HL-60/S4 treated with retinoic acid at 250 ng/mL for 4 days and 3 days (cell line): ENCODE data around the gene PTPRN2.
"Not testable (repeated sequence)": the region's sequence is repeated elsewhere in the genome, so short reads cannot be mapped to it uniquely, and the experiment has no call there.

Source experiments
- in situ Hi-C: fragments of 300-500 bp; cut with MboI; formaldehyde crosslinking; loops from 2 replicates; pipeline ENCODE4 v1.7.0; 2022; ENCODE audit warnings: low sequenced_read_pairs

Gene PTPRN2

GRCh38 chr7:157499835-157500153, 1087.8 kb downstream of the PTPRN2 start:
- in situ Hi-C loops = no loop called here

- in situ Hi-C loops = no loop called here
These were observed 1088.3 kb downstream of the PTPRN2 start for GRCh38 chr7:157499121-157499834.

GRCh38 chr7:157498657-157499056, 1089.0 kb downstream of the PTPRN2 start:
- in situ Hi-C loops = no loop called here

GRCh38 chr7:157497744-157498651, 1089.6 kb downstream of the PTPRN2 start:
- in situ Hi-C loops = no loop called here

GRCh38 chr7:157497367-157497743, 1090.3 kb downstream of the PTPRN2 start:
- in situ Hi-C loops = no loop called here

GRCh38 chr7:157496416-157497275, 1091.0 kb downstream of the PTPRN2 start:
- in situ Hi-C loops = no loop called here

GRCh38 chr7:157495594-157495993, 1092.0 kb downstream of the PTPRN2 start:
- in situ Hi-C loops = no loop called here

GRCh38 chr7:157495177-157495553, 1092.5 kb downstream of the PTPRN2 start:
- in situ Hi-C loops = no loop called here

- in situ Hi-C loops = no loop called here
These were observed 1093.0 kb downstream of the PTPRN2 start for GRCh38 chr7:157494506-157495176.

- in situ Hi-C loops = no loop called here
These were observed 1093.8 kb downstream of the PTPRN2 start for GRCh38 chr7:157493776-157494175.

- in situ Hi-C loops = no loop called here
These were observed 1094.6 kb downstream of the PTPRN2 start for GRCh38 chr7:157493017-157493416.

- in situ Hi-C loops = no loop called here
These were observed 1097.1 kb downstream of the PTPRN2 start for GRCh38 chr7:157490465-157490912.

GRCh38 chr7:157489870-157490269, 1097.8 kb downstream of the PTPRN2 start:
- in situ Hi-C loops = not testable (repeated sequence)
